GM12875 (cell line): Measurements from ENCODE around the gene SHB.

Experiments used
- H3K4me3 ChIP-seq: one replicate; pipeline ENCODE4 v1.5.1; 2011; ENCODE audit warnings: low read depth, low read length, control low read depth
- CTCF ChIP-seq: IDR thresholded peaks from 2 replicates; pipeline ENCODE4 v1.5.1; 2011; ENCODE audit warnings: low read depth, mild to moderate bottlenecking, control low read depth, inconsistent platforms, low read length, moderate library complexity, borderline replicate concordance; ENCODE audit not compliant: insufficient read depth

The SHB gene

GRCh38 chr9:38035873-38036272 is 33.2 kb downstream of the SHB start:
- no peak overlapping the region for H3K4me3 ChIP-seq
- no peak for TF ChIP-seq CTCF

- no peak overlapping the region for H3K4me3 ChIP-seq
- no peak for TF ChIP-seq CTCF
Measured at GRCh38 chr9:38033941-38034340, 35.1 kb downstream of the SHB start.

- no peak for TF ChIP-seq CTCF
- H3K4me3 ChIP-seq, result no peak overlapping the region
Measured at GRCh38 chr9:38032266-38033110, 36.5 kb downstream of the SHB start.

- no peak for TF ChIP-seq CTCF
Measured at GRCh38 chr9:38031594-38031993, 37.4 kb downstream of the SHB start.

GRCh38 chr9:38030658-38031057 is 38.4 kb downstream of the SHB start:
- TF ChIP-seq CTCF, result peak; percentile 49; the same call in 1 of the 2 replicates
- H3K4me3 ChIP-seq, result no peak overlapping the region

More at GRCh38 chr9:38031594-38031993, 37.4 kb downstream of the SHB start:
- no peak overlapping the region for H3K4me3 ChIP-seq

GRCh38 chr9:38029915-38030638 is 39.0 kb downstream of the SHB start:
- H3K4me3 ChIP-seq, result no peak overlapping the region
- no peak for TF ChIP-seq CTCF
